IMR-90 (cell line): Measurements from ENCODE around the gene PLA2G4C. TPM values are rescaled to one million over a fixed set of nuclear protein-coding genes. Genes with fewer than 3 reads are reported as not detected.

Source experiments
- ATAC-seq: fragments of 200-7000 bp; cut with Tn5 transposase; 2 replicates; pipeline ENCODE4 v1.9.1; 2020; ENCODE audit warnings: low read depth, mild to moderate bottlenecking, moderate library complexity
- BruUV-seq: library from RNA; stranded (reverse); fragments of 400-500 nt; replicated peaks from 2 replicates; lab custom pipeline; 2021; lab: Mats Ljungman, UMichigan
- CTCF ChIA-PET: fragments of 300-600 bp; formaldehyde crosslinking; extraction: SDS; loops from one replicate; lab custom pipeline; 2021; ENCODE audit warnings: antibody characterized with exemption; lab: Yijun Ruan, JAX
- POLR2A ChIA-PET: fragments of 300-600 bp; sonication (Branson Sonifier 250); formaldehyde crosslinking; loops from one replicate; lab custom pipeline; 2022; ENCODE audit warnings: antibody characterized with exemption; ENCODE audit not compliant: unreplicated experiment; lab: Charles Lee
- DNase-seq: peaks from one replicate; pipeline ENCODE4 v3.0.0; 2013
- H2AFZ ChIP-seq: replicated peaks from 2 replicates; pipeline ENCODE3; 2013; ENCODE audit warnings: low read length, mild to moderate bottlenecking; ENCODE audit not compliant: poor library complexity
- H2AK5ac ChIP-seq: 2 replicates; pipeline ENCODE4 v1.6.1; 2013; ENCODE audit warnings: low read depth, low read length, inconsistent platforms
- H2AK9ac ChIP-seq: replicated peaks from 2 replicates; pipeline ENCODE3; 2013; ENCODE audit warnings: mild to moderate bottlenecking, low read depth, low read length, moderate library complexity; ENCODE audit not compliant: poor library complexity
- H2BK120ac ChIP-seq: 2 replicates; pipeline ENCODE4 v1.6.1; 2013; ENCODE audit warnings: low read depth, low read length, inconsistent platforms
- H2BK15ac ChIP-seq: 3 replicates; pipeline ENCODE4 v1.6.1; 2013; ENCODE audit warnings: low read depth, low read length, inconsistent platforms
- H2BK20ac ChIP-seq: 2 replicates; pipeline ENCODE4 v1.6.1; 2013; ENCODE audit warnings: low read depth, mild to moderate bottlenecking, inconsistent platforms, low read length, moderate library complexity
- H2BK5ac ChIP-seq: 2 replicates; pipeline ENCODE4 v1.6.1; 2013; ENCODE audit warnings: mild to moderate bottlenecking, low read depth, low read length, inconsistent platforms; ENCODE audit not compliant: poor library complexity, severe bottlenecking
- H3K14ac ChIP-seq: replicated peaks from 2 replicates; pipeline ENCODE4 v1.6.1; 2013; ENCODE audit warnings: low read depth, low read length, inconsistent platforms
- H3K18ac ChIP-seq: 2 replicates; pipeline ENCODE4 v1.6.1; 2013; ENCODE audit warnings: low read depth, low read length, control low read depth
- H3K23ac ChIP-seq: 2 replicates; pipeline ENCODE4 v1.6.1; 2013; ENCODE audit warnings: low read depth, low read length, inconsistent platforms
- H3K27ac ChIP-seq: 2 replicates; pipeline ENCODE4 v1.5.1; 2013; ENCODE audit warnings: mild to moderate bottlenecking, control low read depth, low read length; ENCODE audit not compliant: insufficient read depth
- H3K27me3 ChIP-seq: 2 replicates; pipeline ENCODE4 v1.6.1; 2013; ENCODE audit warnings: low read length; ENCODE audit not compliant: control insufficient read depth, insufficient read depth
- H3K36me3 ChIP-seq: 2 replicates; pipeline ENCODE4 v1.6.1; 2013; ENCODE audit warnings: low read length, mixed read lengths; ENCODE audit not compliant: control insufficient read depth, insufficient read depth
- H3K4ac ChIP-seq: 2 replicates; pipeline ENCODE4 v1.6.1; 2013; ENCODE audit warnings: low read depth, low read length, inconsistent platforms
- H3K4me1 ChIP-seq: 2 replicates; pipeline ENCODE4 v1.6.1; 2013; ENCODE audit warnings: low read length, mixed read lengths; ENCODE audit not compliant: control insufficient read depth, insufficient read depth
- H3K4me2 ChIP-seq: 2 replicates; pipeline ENCODE4 v1.6.1; 2013; ENCODE audit warnings: low read depth, mild to moderate bottlenecking, control low read depth, low read length, moderate library complexity
- H3K4me3 ChIP-seq: 2 replicates; pipeline ENCODE4 v1.5.1; 2013; ENCODE audit warnings: low read depth, mild to moderate bottlenecking, control low read depth, low read length, moderate library complexity; ENCODE audit not compliant: insufficient read depth
- H3K56ac ChIP-seq: 2 replicates; pipeline ENCODE4 v1.6.1; 2013; ENCODE audit warnings: low read length, inconsistent platforms; ENCODE audit not compliant: insufficient read depth; ENCODE audit errors: extremely low read depth
- H3K79me1 ChIP-seq, 2 experiments: 2 replicates each; pipeline ENCODE4 v1.6.1; 2013; ENCODE audit warnings: low read length in 2 of 2, inconsistent platforms in 1 of 2, low read depth in 1 of 2
- H3K9ac ChIP-seq: 2 replicates; pipeline ENCODE4 v1.6.1; 2013; ENCODE audit warnings: low read depth, low read length, control low read depth
- H3K9me1 ChIP-seq: 2 replicates; pipeline ENCODE4 v1.6.1; 2013; ENCODE audit warnings: low read length, inconsistent platforms; ENCODE audit not compliant: insufficient read depth
- H3K9me3 ChIP-seq: 2 replicates; pipeline ENCODE4 v1.6.1; 2013; ENCODE audit warnings: low read length; ENCODE audit not compliant: control insufficient read depth, insufficient read depth
- H4K20me1 ChIP-seq: 2 replicates; pipeline ENCODE4 v1.6.1; 2013; ENCODE audit warnings: low read length, inconsistent platforms; ENCODE audit not compliant: insufficient read depth
- H4K5ac ChIP-seq: 2 replicates; pipeline ENCODE4 v1.6.1; 2013; ENCODE audit warnings: mild to moderate bottlenecking, low read depth, low read length, control low read depth
- H4K8ac ChIP-seq, 2 experiments: 2 replicates each; pipeline ENCODE4 v1.6.1; 2013; ENCODE audit warnings: low read depth in 2 of 2, low read length in 2 of 2, control low read depth in 1 of 2, inconsistent platforms in 1 of 2
- H4K91ac ChIP-seq: 2 replicates; pipeline ENCODE4 v1.6.1; 2013; ENCODE audit warnings: low read depth, low read length, inconsistent platforms; ENCODE audit not compliant: insufficient read depth
- BHLHE40 ChIP-seq: fragments of 150-350 bp; IDR thresholded peaks from 2 replicates; pipeline ENCODE4 v1.6.1; 2016; ENCODE audit warnings: mild to moderate bottlenecking, low read depth, low read length
- CEBPB ChIP-seq: IDR thresholded peaks from 2 replicates; pipeline ENCODE4 v1.6.1; 2012; ENCODE audit warnings: low read depth, low read length, improper control_type of control experiment
- CHD1 ChIP-seq: IDR thresholded peaks from 2 replicates; pipeline ENCODE4 v1.6.1; 2012; ENCODE audit warnings: low read depth, low read length, improper control_type of control experiment
- CTCF ChIP-seq: conservative IDR thresholded peaks from 2 replicates; pipeline ENCODE4 v1.5.1; 2012; ENCODE audit warnings: mild to moderate bottlenecking, low read depth, low read length, improper control_type of control experiment
- FOS ChIP-seq: fragments of 150-350 bp; IDR thresholded peaks from 2 replicates; pipeline ENCODE4 v1.6.1; 2016; ENCODE audit warnings: low read depth, low read length
- MAFK ChIP-seq: IDR thresholded peaks from 2 replicates; pipeline ENCODE4 v1.6.1; 2012; ENCODE audit warnings: low read depth, low read length, improper control_type of control experiment
- MAZ ChIP-seq: IDR thresholded peaks from 2 replicates; pipeline ENCODE4 v1.6.1; 2012; ENCODE audit warnings: low read depth, mild to moderate bottlenecking, low read length, improper control_type of control experiment, moderate library complexity, borderline replicate concordance
- MXI1 ChIP-seq: IDR thresholded peaks from 2 replicates; pipeline ENCODE4 v1.6.1; 2012; ENCODE audit warnings: low read depth, mild to moderate bottlenecking, low read length, moderate library complexity, borderline replicate concordance
- NFE2L2 ChIP-seq: fragments of 150-350 bp; IDR thresholded peaks from 2 replicates; pipeline ENCODE4 v1.6.1; 2016; ENCODE audit warnings: low read depth, mild to moderate bottlenecking, low read length
- POLR2A ChIP-seq: IDR thresholded peaks from 2 replicates; pipeline ENCODE4 v1.6.1; 2012; ENCODE audit warnings: mild to moderate bottlenecking, low read depth, low read length
- RAD21 ChIP-seq: IDR thresholded peaks from 2 replicates; pipeline ENCODE4 v1.6.1; 2012; ENCODE audit warnings: low read length, improper control_type of control experiment
- RCOR1 ChIP-seq: IDR thresholded peaks from 2 replicates; pipeline ENCODE4 v1.6.1; 2012; ENCODE audit warnings: mild to moderate bottlenecking, low read length, improper control_type of control experiment; ENCODE audit not compliant: insufficient replicate concordance
- RFX5 ChIP-seq: IDR thresholded peaks from 2 replicates; pipeline ENCODE4 v1.8.0; 2012; ENCODE audit warnings: low read depth, mild to moderate bottlenecking, low read length, moderate library complexity
- SMC3 ChIP-seq: fragments of 150-350 bp; IDR thresholded peaks from 2 replicates; pipeline ENCODE4 v1.6.1; 2016; ENCODE audit warnings: low read depth, mild to moderate bottlenecking, antibody characterized with exemption, low read length, moderate library complexity
- USF2 ChIP-seq: fragments of 150-350 bp; IDR thresholded peaks from 2 replicates; pipeline ENCODE4 v1.6.1; 2017; ENCODE audit warnings: mild to moderate bottlenecking, antibody characterized with exemption, low read length, low read depth
- WGBS, 2 experiments: methylation state at CpG; one replicate each; pipeline versions ENCODE4 v1.1.5 to v1.1.7; 2013; ENCODE audit warnings: missing lambda C conversion rate in 2 of 2; ENCODE audit not compliant: insufficient read length in 1 of 2; ENCODE audit errors: extremely low coverage in 2 of 2; 5-methylcytosine and 5-hydroxymethylcytosine counted together
- dilution Hi-C: fragments of 300-500 bp; cut with HindIII; formaldehyde crosslinking; loops from one replicate; pipeline ENCODE4 v1.14.3; 2018; ENCODE audit warnings: low sequenced_read_pairs; ENCODE audit not compliant: unreplicated experiment
- in situ Hi-C: fragments of 300-500 bp; cut with MboI; formaldehyde crosslinking; loops from 3 replicates; pipeline ENCODE4 v1.14.3; 2019; ENCODE audit warnings: low sequenced_read_pairs, inconsistent platforms, mixed read lengths
- intact Hi-C: fragments of 100-400 bp; cut with micrococcal nuclease; formaldehyde crosslinking; loops from 2 replicates; pipeline ENCODE4 v1.10.0; 2022
- polyA plus RNA-seq, 3 experiments: library from polyadenylated mRNA; depleted of rRNA; stranded (reverse); fragments of >200 nt; gene quantifications; 2 replicates each; pipeline ENCODE4 v1.2.3, GENCODE V29; 2012; ENCODE audit warnings: low replicate concordance in 1 of 3
- total RNA-seq: library from RNA; depleted of rRNA; stranded (reverse); fragments of >200 nt; gene quantifications from 2 replicates; pipeline ENCODE4 v1.2.3, GENCODE V29; 2012

PLA2G4C gene
- total and polyA plus RNA-seq, 2 of the 4 experiments (the other 2 are of a cell fraction): 4.3 to 5.7 TPM

GRCh38 chr19:48133094-48133493, 22.5 kb upstream of the PLA2G4C start:
- no peak overlapping the region for H4K8ac ChIP-seq
- BruUV-seq: no TSS peak
- H3K4me2 ChIP-seq: no peak overlapping the region
- H2AK9ac ChIP-seq: no peak overlapping the region
- intact Hi-C loops: no loop called here
- H3K56ac ChIP-seq: no peak overlapping the region
- no peaks in the 10 kb centered on the region for H3K9me3 ChIP-seq
- H2BK20ac ChIP-seq: no peak overlapping the region
- no peak overlapping the region for H4K5ac ChIP-seq
- H3K27me3 ChIP-seq: no peaks in the 10 kb centered on the region
- no peaks in the 10 kb centered on the region for H3K79me1 ChIP-seq
- ATAC-seq: no peak
- H3K23ac ChIP-seq: no peak overlapping the region
- DNase-seq: no peak
- ChIA-PET CTCF (interaction anchor here (0.9 kb wide), 1 partner anchor 14 kb away, joined by 3 read pairs; no protein-coding TSS in a partner anchor), POLR2A (no interaction called here)
- H2AK5ac ChIP-seq: no peak overlapping the region
- H2BK5ac ChIP-seq: no peak overlapping the region
- H4K91ac ChIP-seq: no peak overlapping the region
- dilution Hi-C loops: no loop called here
- no peak overlapping the region for H2AFZ ChIP-seq
- no peak overlapping the region for H3K27ac ChIP-seq
- peaks cover 11% of the 10 kb centered on the region for H3K36me3 ChIP-seq
- H3K14ac ChIP-seq: no peak overlapping the region
- no peaks in the 10 kb centered on the region for H3K4me1 ChIP-seq
- no peak overlapping the region for H2BK120ac ChIP-seq
- no peak overlapping the region for H3K9ac ChIP-seq
- H3K4me3 ChIP-seq: no peak overlapping the region
- no peaks in the 10 kb centered on the region; the same call in 1 of the 2 replicates for H4K20me1 ChIP-seq
- no peak overlapping the region for H2BK15ac ChIP-seq
- no peak overlapping the region for H3K4ac ChIP-seq
- no peak overlapping the region for H3K18ac ChIP-seq
- TF ChIP-seq CTCF (no peak), FOS (no peak), SMC3 (no peak), MAZ (no peak), RAD21 (no peak), CEBPB (no peak), NFE2L2 (no peak), MXI1 (no peak), BHLHE40 (no peak), RFX5 (no peak), CHD1 (no peak), USF2 (no peak), MAFK (no peak), POLR2A (no peak), RCOR1 (no peak)
- WGBS, 2 experiments: 100% methylated on average over 1 of the region's 6 CpGs; no CpG with 5 or more reads in 1 of the 2 experiments
- H3K9me1 ChIP-seq: no peaks in the 10 kb centered on the region; the same call in 1 of the 2 replicates
- in situ Hi-C loops: no loop called here
